HEK293 (cell line): Measurements from ENCODE around the gene FBXO17.
A peak's percentile ranks its signal among the peaks of the same experiment; 100 is the strongest.

Experiments used
- CTCF ChIA-PET: fragments of 350-600 bp; formaldehyde crosslinking; extraction: SDS; loops from one replicate; lab custom pipeline; 2021; ENCODE audit warnings: antibody characterized with exemption; lab: Yijun Ruan, JAX
- POLR2A ChIA-PET: fragments of 300-600 bp; formaldehyde crosslinking; extraction: SDS; loops from one replicate; lab custom pipeline; 2020; ENCODE audit warnings: antibody characterized with exemption, inconsistent platforms; lab: Yijun Ruan, JAX
- H3K27ac ChIP-seq: fragments of 200-500 bp; sonication (Bioruptor generic); 2 replicates; pipeline ENCODE4 v1.5.1; 2014; ENCODE audit warnings: low read depth, low read length, control low read depth, inconsistent platforms; ENCODE audit errors: extremely low read depth
- H3K36me3 ChIP-seq, 2 experiments: fragments of 200-500 bp in 1 of 2; sonication (Bioruptor generic) in 1 of 2; 1 replicate in 1 of 2; 2 replicates in 1 of 2; pipeline ENCODE4 v1.5.1; 2014 to 2017; ENCODE audit warnings: inconsistent platforms in 2 of 2, low read length in 2 of 2; ENCODE audit not compliant: control insufficient read depth in 2 of 2, insufficient read depth in 1 of 2
- H3K4me1 ChIP-seq: fragments of 200-500 bp; sonication (Bioruptor generic); 2 replicates; pipeline ENCODE4 v1.5.1; 2014; ENCODE audit warnings: mild to moderate bottlenecking, low read length, inconsistent platforms; ENCODE audit not compliant: control insufficient read depth, insufficient read depth
- H3K4me3 ChIP-seq: 2 replicates; pipeline ENCODE4 v1.5.1; 2011; ENCODE audit warnings: low read depth, mild to moderate bottlenecking, control low read depth, low read length, moderate library complexity
- H3K9me3 ChIP-seq: fragments of 200-500 bp; sonication (Bioruptor generic); 2 replicates; pipeline ENCODE4 v1.5.1; 2014; ENCODE audit warnings: low read depth, low read length, inconsistent platforms; ENCODE audit not compliant: control insufficient read depth, insufficient read depth
- BCL6B ChIP-seq: fragments of 450-650 bp; formaldehyde crosslinking; IDR thresholded peaks from 2 replicates; pipeline ENCODE4 v1.5.1; 2017; ENCODE audit warnings: missing biosample characterization, missing genetic modification characterization
- EGR2 ChIP-seq: fragments of 450-650 bp; formaldehyde crosslinking; IDR thresholded peaks from 2 replicates; pipeline ENCODE4 v1.5.1; 2016; ENCODE audit warnings: low read depth, missing biosample characterization, missing genetic modification characterization
- GLI4 ChIP-seq: fragments of 450-650 bp; formaldehyde crosslinking; IDR thresholded peaks from 2 replicates; pipeline ENCODE4 v1.5.1; 2016; ENCODE audit warnings: missing biosample characterization, missing genetic modification characterization
- HOXD13 ChIP-seq: sonication (generic); formaldehyde crosslinking; IDR thresholded peaks from 2 replicates; pipeline ENCODE4 v1.8.0; 2022; ENCODE audit warnings: missing genetic modification reagents, borderline replicate concordance
- KLF1 ChIP-seq: fragments of 450-650 bp; formaldehyde crosslinking; IDR thresholded peaks from 2 replicates; pipeline ENCODE4 v1.5.1; 2016; ENCODE audit warnings: missing biosample characterization, missing genetic modification characterization
- KLF16 ChIP-seq: fragments of 450-650 bp; formaldehyde crosslinking; IDR thresholded peaks from 2 replicates; pipeline ENCODE4 v1.5.1; 2017; ENCODE audit warnings: missing biosample characterization, missing genetic modification characterization
- KLF8 ChIP-seq: fragments of 450-650 bp; formaldehyde crosslinking; IDR thresholded peaks from 2 replicates; pipeline ENCODE4 v1.5.1; 2016; ENCODE audit warnings: missing biosample characterization, missing genetic modification characterization
- KLF9 ChIP-seq: fragments of 450-650 bp; formaldehyde crosslinking; IDR thresholded peaks from 2 replicates; pipeline ENCODE4 v1.5.1; 2016; ENCODE audit warnings: missing biosample characterization, missing genetic modification characterization, low read depth
- PBX3 ChIP-seq: sonication (generic); formaldehyde crosslinking; IDR thresholded peaks from 2 replicates; pipeline ENCODE4 v1.8.1; 2022; ENCODE audit warnings: mild to moderate bottlenecking, moderate library complexity, missing genetic modification reagents
- SALL2 ChIP-seq: fragments of 450-650 bp; formaldehyde crosslinking; IDR thresholded peaks from 2 replicates; pipeline ENCODE4 v1.5.0; 2017; ENCODE audit warnings: missing biosample characterization, mild to moderate bottlenecking, missing genetic modification characterization, borderline replicate concordance
- YY1 ChIP-seq: fragments of 450-650 bp; formaldehyde crosslinking; IDR thresholded peaks from 2 replicates; pipeline ENCODE4 v1.5.1; 2018; ENCODE audit warnings: missing biosample characterization, missing genetic modification characterization
- ZFHX2 ChIP-seq: fragments of 450-650 bp; formaldehyde crosslinking; conservative IDR thresholded peaks from 2 replicates; pipeline ENCODE4 v1.5.1; 2016; ENCODE audit warnings: missing biosample characterization, missing genetic modification characterization
- ZNF10 ChIP-seq: fragments of 450-650 bp; formaldehyde crosslinking; IDR thresholded peaks from 2 replicates; pipeline ENCODE4 v1.5.1; 2017; ENCODE audit warnings: missing biosample characterization, missing genetic modification characterization
- ZNF121 ChIP-seq: fragments of 450-650 bp; formaldehyde crosslinking; IDR thresholded peaks from 2 replicates; pipeline ENCODE4 v1.5.1; 2016; ENCODE audit warnings: missing biosample characterization, missing genetic modification characterization
- ZNF2 ChIP-seq: fragments of 450-650 bp; formaldehyde crosslinking; IDR thresholded peaks from 2 replicates; pipeline ENCODE4 v1.5.1; 2016; ENCODE audit warnings: missing biosample characterization, missing genetic modification characterization
- ZNF202 ChIP-seq: fragments of 450-650 bp; formaldehyde crosslinking; IDR thresholded peaks from 2 replicates; pipeline ENCODE4 v1.5.1; 2016; ENCODE audit warnings: missing biosample characterization, missing genetic modification characterization, borderline replicate concordance
- ZNF211 ChIP-seq: fragments of 450-650 bp; formaldehyde crosslinking; IDR thresholded peaks from 2 replicates; pipeline ENCODE4 v1.5.1; 2016; ENCODE audit warnings: low read depth, missing biosample characterization, missing genetic modification characterization
- ZNF341 ChIP-seq: fragments of 450-650 bp; formaldehyde crosslinking; IDR thresholded peaks from 2 replicates; pipeline ENCODE4; 2016; ENCODE audit warnings: low read depth, missing biosample characterization, missing genetic modification characterization
- ZNF423 ChIP-seq: fragments of 450-650 bp; formaldehyde crosslinking; IDR thresholded peaks from 2 replicates; pipeline ENCODE4 v1.5.1; 2016; ENCODE audit warnings: missing biosample characterization, missing genetic modification characterization
- ZNF433 ChIP-seq: fragments of 450-650 bp; formaldehyde crosslinking; IDR thresholded peaks from 2 replicates; pipeline ENCODE4 v1.5.1; 2016; ENCODE audit warnings: missing biosample characterization, missing genetic modification characterization, low read depth
- ZNF600 ChIP-seq: fragments of 450-650 bp; formaldehyde crosslinking; IDR thresholded peaks from 2 replicates; pipeline ENCODE4 v1.5.1; 2016; ENCODE audit warnings: missing biosample characterization, missing genetic modification characterization
- ZNF621 ChIP-seq: fragments of 450-650 bp; formaldehyde crosslinking; IDR thresholded peaks from 2 replicates; pipeline ENCODE4 v1.5.1; 2017; ENCODE audit warnings: missing biosample characterization, missing genetic modification characterization
- ZNF777 ChIP-seq: fragments of 450-650 bp; formaldehyde crosslinking; IDR thresholded peaks from 2 replicates; pipeline ENCODE4 v1.5.1; 2017; ENCODE audit warnings: missing biosample characterization, missing genetic modification characterization, borderline replicate concordance
- ZNF830 ChIP-seq: fragments of 450-650 bp; IDR thresholded peaks from 2 replicates; pipeline ENCODE4 v1.5.0; 2018; ENCODE audit warnings: missing biosample characterization, missing genetic modification characterization, low read depth, mild to moderate bottlenecking, moderate library complexity
- ZNF843 ChIP-seq: fragments of 450-650 bp; formaldehyde crosslinking; IDR thresholded peaks from 2 replicates; pipeline ENCODE4 v1.5.1; 2016; ENCODE audit warnings: missing biosample characterization, missing genetic modification characterization
- ZXDB ChIP-seq: fragments of 450-650 bp; formaldehyde crosslinking; IDR thresholded peaks from 2 replicates; pipeline ENCODE4 v1.5.1; 2016; ENCODE audit warnings: missing biosample characterization, missing genetic modification characterization
- TF ChIP-seq, protein P1 (sequence below): fragments of 450-650 bp; formaldehyde crosslinking; IDR thresholded peaks from 2 replicates; pipeline ENCODE4 v1.5.1; 2016; ENCODE audit warnings: missing biosample characterization, missing genetic modification characterization

The FBXO17 gene

GRCh38 chr19:38952395-38953165, 23.0 kb downstream of the FBXO17 start (continued):
- peak; percentile 14; the same call in 1 of the 2 replicates for TF ChIP-seq BCL6B (tag by site-specific recombination)

DNA sequence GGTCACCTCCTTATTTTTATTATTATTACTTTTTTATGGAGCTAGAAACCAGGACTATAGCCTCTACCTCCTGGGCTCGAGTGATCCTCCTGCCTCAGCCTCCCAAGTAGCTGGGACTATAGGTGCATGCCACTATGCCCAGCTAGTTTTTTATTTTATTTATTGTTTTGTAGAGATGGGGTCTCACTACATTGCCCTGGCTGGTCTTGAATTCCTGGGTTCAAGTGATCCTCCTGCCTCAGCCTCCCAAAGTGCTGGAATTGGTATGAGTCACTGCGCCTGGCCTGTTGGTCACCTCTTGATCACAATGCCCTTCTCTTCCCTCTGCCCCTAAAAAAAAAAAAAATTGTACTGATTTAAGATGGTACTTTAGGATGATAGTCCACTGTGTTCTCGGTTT, 24.4 kb downstream of the FBXO17 start:
- Histone ChIP-seq H3K4me1 (no peaks in the 10 kb centered on the region), H3K4me3 (no peak overlapping the region), H3K9me3 (no peaks in the 10 kb centered on the region), H3K27ac (no peak overlapping the region), H3K36me3 (peaks cover 39 to 71% of the 10 kb centered on the region in 2 experiments)
- no peak for TF ChIP-seq PBX3 (CRISPR knock-in tag)
- TF ChIP-seq ZNF121 (tag by site-specific recombination) = peak; percentile 97
- ChIA-PET POLR2A (no interaction called here), CTCF (interaction anchor here (0.6 to 0.8 kb wide), 5 partner anchors 11 to 262 kb away, joined by 3 to 4 read pairs (median 3); partner anchors contain the start of gene MRPS12)

- H3K9me3 ChIP-seq = no peaks in the 10 kb centered on the region
- H3K36me3 ChIP-seq = peaks cover 50 to 71% of the 10 kb centered on the region in 2 experiments
- ChIA-PET POLR2A (interaction anchor here (0.7 kb wide), 1 partner anchor 822 kb away, joined by 3 read pairs; no protein-coding TSS in a partner anchor), CTCF (interaction anchor here (0.6 to 1.8 kb wide), 5 partner anchors 12 to 525 kb away, joined by 3 to 9 read pairs (median 3); no protein-coding TSS in a partner anchor)
- H3K27ac ChIP-seq = no peak overlapping the region
- H3K4me3 ChIP-seq = no peak overlapping the region
- H3K4me1 ChIP-seq = no peaks in the 10 kb centered on the region
- TF ChIP-seq ZNF843 = no peak
- no peak for TF ChIP-seq YY1 (tag by site-specific recombination)
- TF ChIP-seq, protein P1, sequence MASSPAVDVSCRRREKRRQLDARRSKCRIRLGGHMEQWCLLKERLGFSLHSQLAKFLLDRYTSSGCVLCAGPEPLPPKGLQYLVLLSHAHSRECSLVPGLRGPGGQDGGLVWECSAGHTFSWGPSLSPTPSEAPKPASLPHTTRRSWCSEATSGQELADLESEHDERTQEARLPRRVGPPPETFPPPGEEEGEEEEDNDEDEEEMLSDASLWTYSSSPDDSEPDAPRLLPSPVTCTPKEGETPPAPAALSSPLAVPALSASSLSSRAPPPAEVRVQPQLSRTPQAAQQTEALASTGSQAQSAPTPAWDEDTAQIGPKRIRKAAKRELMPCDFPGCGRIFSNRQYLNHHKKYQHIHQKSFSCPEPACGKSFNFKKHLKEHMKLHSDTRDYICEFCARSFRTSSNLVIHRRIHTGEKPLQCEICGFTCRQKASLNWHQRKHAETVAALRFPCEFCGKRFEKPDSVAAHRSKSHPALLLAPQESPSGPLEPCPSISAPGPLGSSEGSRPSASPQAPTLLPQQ = no peak
- no peak for TF ChIP-seq GLI4 (tag by site-specific recombination)
- TF ChIP-seq ZNF10 (tag by site-specific recombination) = no peak
- TF ChIP-seq EGR2 (tag by site-specific recombination) = peak; percentile 67
- TF ChIP-seq ZNF341 (tag by site-specific recombination) = no peak; the same call in 1 of the 2 replicates
- TF ChIP-seq KLF9 = peak; percentile 70
- no peak for TF ChIP-seq ZNF202 (tag by site-specific recombination)
- peak; percentile 72 for TF ChIP-seq ZNF423 (tag by site-specific recombination)
- TF ChIP-seq ZNF777 = no peak
- TF ChIP-seq ZXDB = no peak
- peak; percentile 73 for TF ChIP-seq KLF1 (tag by site-specific recombination)
- TF ChIP-seq KLF16 (tag by site-specific recombination) = peak; percentile 61; the same call in 1 of the 2 replicates
- TF ChIP-seq SALL2 = no peak
- peak; percentile 83 for TF ChIP-seq KLF8 (tag by site-specific recombination)
- no peak for TF ChIP-seq ZNF2 (tag by site-specific recombination)
- no peak for TF ChIP-seq ZNF600
- TF ChIP-seq ZNF621 (tag by site-specific recombination) = no peak
- TF ChIP-seq ZNF830 (tag by site-specific recombination) = no peak
- no peak for TF ChIP-seq HOXD13 (CRISPR knock-in tag)
- TF ChIP-seq ZFHX2 (tag by site-specific recombination) = peak; percentile 75
- TF ChIP-seq ZNF433 (tag by site-specific recombination) = no peak
- TF ChIP-seq ZNF211 (tag by site-specific recombination) = no peak
Observed at GRCh38 chr19:38949580-38950367, 25.8 kb downstream of the FBXO17 start.
